Smooth muscle cell (in vitro differentiated cells): Measurements from ENCODE around the gene SATB1. TPM values are rescaled to one million over a fixed set of nuclear protein-coding genes. Genes with fewer than 3 reads are reported as not detected.

Experiments used
- DNase-seq: peaks from one replicate; lab custom pipeline; 2025; ENCODE audit not compliant: unreplicated experiment; lab: John Stamatoyannopoulos, UW
- H2AFZ ChIP-seq: fragments of 200-600 bp; sonication (generic); 2 replicates; pipeline ENCODE4 v1.6.0; 2016; ENCODE audit warnings: antibody characterized with exemption, low read depth, mild to moderate bottlenecking
- H3F3A ChIP-seq: fragments of 200-600 bp; sonication (generic); 2 replicates; pipeline ENCODE4 v1.6.0; 2017; ENCODE audit warnings: antibody characterized with exemption, low read depth
- H3K27ac ChIP-seq: fragments of 200-600 bp; sonication (generic); 2 replicates; pipeline ENCODE4 v1.5.1; 2016; ENCODE audit warnings: low read depth, mild to moderate bottlenecking
- H3K27me3 ChIP-seq: fragments of 200-600 bp; sonication (generic); 2 replicates; pipeline ENCODE4 v1.6.1; 2016; ENCODE audit warnings: low read depth, mild to moderate bottlenecking
- H3K36me3 ChIP-seq: fragments of 200-600 bp; sonication (generic); 2 replicates; pipeline ENCODE4 v1.5.1; 2016; ENCODE audit warnings: low read depth
- H3K4me1 ChIP-seq: fragments of 200-600 bp; sonication (generic); 2 replicates; pipeline ENCODE4 v1.5.1; 2016; ENCODE audit warnings: low read depth
- H3K4me2 ChIP-seq: fragments of 200-600 bp; sonication (generic); 2 replicates; pipeline ENCODE4 v1.6.0; 2016; ENCODE audit warnings: mild to moderate bottlenecking
- H3K4me3 ChIP-seq: fragments of 200-600 bp; sonication (generic); 2 replicates; pipeline ENCODE4 v1.5.1; 2016; ENCODE audit warnings: mild to moderate bottlenecking
- H3K79me2 ChIP-seq: fragments of 200-600 bp; sonication (generic); 2 replicates; pipeline ENCODE4 v1.6.0; 2016; ENCODE audit warnings: low read depth, mild to moderate bottlenecking
- H3K9ac ChIP-seq: fragments of 200-600 bp; sonication (generic); 2 replicates; pipeline ENCODE4 v1.6.0; 2016; ENCODE audit warnings: low read depth
- H3K9me3 ChIP-seq: fragments of 200-600 bp; sonication (generic); replicated peaks from 2 replicates; pipeline ENCODE4 v1.5.1; 2016; ENCODE audit warnings: low read depth
- H4K20me1 ChIP-seq: fragments of 200-600 bp; sonication (generic); 2 replicates; pipeline ENCODE4 v1.6.0; 2016; ENCODE audit warnings: low read depth
- WGBS: methylation state at CpG from one replicate; pipeline ENCODE4 v1.1.7; 2016; ENCODE audit warnings: low lambda C conversion rate; 5-methylcytosine and 5-hydroxymethylcytosine counted together
- polyA plus RNA-seq: library from polyadenylated mRNA; unstranded; fragments of >200 nt; fragmentation: Nextera tagmentation; extraction: Ambion mirVana; gene quantifications from 2 replicates; pipeline ENCODE4 v1.2.1, GENCODE V29; 2016
- total RNA-seq: library from RNA; depleted of rRNA; stranded (reverse); fragments of >200 nt; gene quantifications from 2 replicates; pipeline ENCODE4 v1.2.3, GENCODE V29; 2014
- TF ChIP-seq, protein P1 (sequence below): fragments of 200-600 bp; sonication (generic); IDR thresholded peaks from 2 replicates; pipeline ENCODE4 v1.5.1; 2017; ENCODE audit warnings: borderline replicate concordance, mild to moderate bottlenecking, antibody characterized with exemption; ENCODE audit not compliant: insufficient read depth, poor library complexity, severe bottlenecking

Gene SATB1
- total and polyA plus RNA-seq, 2 experiments from 2014 or later: 4.1 to 9.3 TPM

DNA sequence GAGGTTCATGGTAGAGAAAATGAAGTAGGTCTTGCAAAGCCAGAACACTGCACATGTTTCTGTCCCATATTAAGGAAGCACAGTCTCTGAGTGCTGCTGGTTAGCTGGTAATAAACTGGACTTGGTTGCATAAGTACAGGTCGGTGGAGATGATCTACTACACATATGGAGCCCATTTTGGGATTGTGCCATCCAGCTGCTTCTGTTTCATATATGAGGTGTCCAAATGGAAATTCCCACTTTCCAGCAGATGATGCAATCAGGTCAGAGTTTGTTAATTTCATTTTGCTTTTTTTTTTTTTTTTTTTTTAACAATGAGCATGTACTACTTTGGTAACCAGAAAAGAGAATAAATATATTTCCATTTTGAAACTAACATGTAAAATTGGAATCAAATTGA lies 122.6 kb downstream of the SATB1 start:
- no peaks in the 10 kb centered on the region for H4K20me1 ChIP-seq
- TF ChIP-seq, protein P1, sequence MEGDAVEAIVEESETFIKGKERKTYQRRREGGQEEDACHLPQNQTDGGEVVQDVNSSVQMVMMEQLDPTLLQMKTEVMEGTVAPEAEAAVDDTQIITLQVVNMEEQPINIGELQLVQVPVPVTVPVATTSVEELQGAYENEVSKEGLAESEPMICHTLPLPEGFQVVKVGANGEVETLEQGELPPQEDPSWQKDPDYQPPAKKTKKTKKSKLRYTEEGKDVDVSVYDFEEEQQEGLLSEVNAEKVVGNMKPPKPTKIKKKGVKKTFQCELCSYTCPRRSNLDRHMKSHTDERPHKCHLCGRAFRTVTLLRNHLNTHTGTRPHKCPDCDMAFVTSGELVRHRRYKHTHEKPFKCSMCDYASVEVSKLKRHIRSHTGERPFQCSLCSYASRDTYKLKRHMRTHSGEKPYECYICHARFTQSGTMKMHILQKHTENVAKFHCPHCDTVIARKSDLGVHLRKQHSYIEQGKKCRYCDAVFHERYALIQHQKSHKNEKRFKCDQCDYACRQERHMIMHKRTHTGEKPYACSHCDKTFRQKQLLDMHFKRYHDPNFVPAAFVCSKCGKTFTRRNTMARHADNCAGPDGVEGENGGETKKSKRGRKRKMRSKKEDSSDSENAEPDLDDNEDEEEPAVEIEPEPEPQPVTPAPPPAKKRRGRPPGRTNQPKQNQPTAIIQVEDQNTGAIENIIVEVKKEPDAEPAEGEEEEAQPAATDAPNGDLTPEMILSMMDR: no peak
- H3K4me1 ChIP-seq: no peaks in the 10 kb centered on the region
- no peak for DNase-seq
- H3K9me3 ChIP-seq: no peaks in the 10 kb centered on the region
- no peak overlapping the region for H3K9ac ChIP-seq
- H3K79me2 ChIP-seq: no peaks in the 10 kb centered on the region
- no peaks in the 10 kb centered on the region for H3F3A ChIP-seq
- H3K36me3 ChIP-seq: no peaks in the 10 kb centered on the region
- H3K27me3 ChIP-seq: no peaks in the 10 kb centered on the region
- no peak overlapping the region for H3K4me3 ChIP-seq
- 79% methylated on average over 1 of the region's 1 CpG for WGBS
- no peak overlapping the region for H3K4me2 ChIP-seq
- no peak overlapping the region for H3K27ac ChIP-seq
- no peak overlapping the region for H2AFZ ChIP-seq

DNA sequence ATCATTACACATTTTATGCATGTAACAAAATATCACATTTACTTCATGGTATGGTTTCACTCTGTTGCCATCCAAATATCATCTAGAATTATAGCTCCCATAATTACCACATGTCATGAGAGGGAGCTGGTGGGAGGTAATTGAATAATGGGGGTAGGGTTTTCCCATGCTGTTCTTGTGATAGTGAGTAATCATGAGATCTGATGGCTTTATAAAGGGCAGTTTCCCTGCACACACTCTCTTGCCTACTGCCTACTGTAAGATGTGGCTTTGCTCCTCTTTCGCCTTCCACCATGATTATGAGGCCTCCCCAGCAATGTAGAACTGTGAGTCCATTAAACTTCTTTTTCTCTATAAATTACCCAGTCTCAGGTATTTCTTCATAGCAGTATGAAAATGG lies 123.4 kb downstream of the SATB1 start:
- Histone ChIP-seq H3K4me3 (no peak overlapping the region), H2AFZ (no peak overlapping the region), H3K27ac (no peak overlapping the region), H3F3A (no peaks in the 10 kb centered on the region), H3K4me2 (no peak overlapping the region), H3K9me3 (no peaks in the 10 kb centered on the region), H3K27me3 (no peaks in the 10 kb centered on the region), H4K20me1 (no peaks in the 10 kb centered on the region), H3K9ac (no peak overlapping the region), H3K4me1 (no peaks in the 10 kb centered on the region), H3K36me3 (no peaks in the 10 kb centered on the region), H3K79me2 (no peaks in the 10 kb centered on the region)
- TF ChIP-seq, protein P1: no peak
- 100% methylated on average over 1 of the region's 1 CpG for WGBS
- no peak for DNase-seq

DNA sequence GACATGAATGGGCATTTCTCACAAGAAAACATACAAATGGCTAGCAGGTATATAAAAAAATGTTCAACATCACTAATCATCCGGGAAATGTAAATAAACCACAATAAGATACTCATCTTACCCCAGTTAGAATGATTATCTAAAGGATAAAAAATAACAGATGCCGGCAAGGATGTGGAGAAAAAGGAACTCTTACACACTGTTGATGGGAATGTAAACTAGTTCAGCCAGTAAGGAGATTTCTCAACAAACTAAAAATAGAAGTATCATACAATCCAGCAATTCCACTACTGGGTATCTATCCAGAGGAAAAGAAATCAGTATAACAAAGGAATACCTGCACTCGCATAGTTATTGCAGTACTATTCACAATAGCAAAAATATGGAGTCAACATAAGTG lies 124.2 kb downstream of the SATB1 start:
- no peaks in the 10 kb centered on the region for H3F3A ChIP-seq
- no peak overlapping the region for H3K4me3 ChIP-seq
- H3K27ac ChIP-seq: no peak overlapping the region
- no peaks in the 10 kb centered on the region for H3K27me3 ChIP-seq
- TF ChIP-seq, protein P1: no peak
- no peaks in the 10 kb centered on the region for H3K79me2 ChIP-seq
- H3K4me1 ChIP-seq: no peaks in the 10 kb centered on the region
- no peak overlapping the region for H3K4me2 ChIP-seq
- no peak overlapping the region for H3K9ac ChIP-seq
- DNase-seq: no peak
- peaks cover 4% of the 10 kb centered on the region for H3K9me3 ChIP-seq
- no peaks in the 10 kb centered on the region for H4K20me1 ChIP-seq
- H3K36me3 ChIP-seq: no peaks in the 10 kb centered on the region
- H2AFZ ChIP-seq: no peak overlapping the region
- 91% methylated on average over 3 of the region's 3 CpGs for WGBS

DNA sequence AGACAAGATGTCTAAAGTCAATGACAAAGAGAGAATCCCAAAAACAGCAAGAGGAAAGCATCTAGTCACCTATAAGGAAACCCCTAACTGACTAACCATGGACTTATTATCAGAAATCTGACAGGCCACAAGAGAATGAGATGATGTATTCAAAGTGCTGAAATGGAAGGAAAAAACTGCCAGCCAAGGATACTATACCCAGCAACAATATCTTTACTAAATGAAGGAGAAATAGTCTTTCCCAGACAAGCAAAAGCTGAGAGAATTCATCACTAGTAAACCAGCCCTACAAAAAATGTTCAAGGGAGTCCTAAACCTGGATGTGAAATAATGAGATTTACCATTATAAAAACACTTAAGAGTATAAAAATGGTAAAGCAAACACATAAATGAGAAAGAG lies 128.0 kb downstream of the SATB1 start:
- DNase-seq: no peak
- TF ChIP-seq, protein P1: no peak
- H3F3A ChIP-seq: no peaks in the 10 kb centered on the region
- H3K9me3 ChIP-seq: peaks cover 4% of the 10 kb centered on the region
- H3K36me3 ChIP-seq: no peaks in the 10 kb centered on the region
- no peak overlapping the region for H3K9ac ChIP-seq
- no peak overlapping the region for H2AFZ ChIP-seq
- no peaks in the 10 kb centered on the region for H3K79me2 ChIP-seq
- H3K27me3 ChIP-seq: no peaks in the 10 kb centered on the region
- no peaks in the 10 kb centered on the region for H4K20me1 ChIP-seq
- no peaks in the 10 kb centered on the region for H3K4me1 ChIP-seq
- H3K27ac ChIP-seq: no peak overlapping the region
- no peak overlapping the region for H3K4me3 ChIP-seq
- no peak overlapping the region for H3K4me2 ChIP-seq
